KMS-11 (cell line): ENCODE results near the gene UGT1A10.

Source experiments
- H2AFZ ChIP-seq: fragments of 200-600 bp; sonication (generic); 2 replicates; pipeline ENCODE4 v1.6.1; 2016; ENCODE audit warnings: antibody characterized with exemption, mixed run types, low read depth
- H3K27ac ChIP-seq: fragments of 200-600 bp; sonication (generic); 2 replicates; pipeline ENCODE4 v1.6.1; 2016; ENCODE audit warnings: mild to moderate bottlenecking, mixed run types
- H3K27me3 ChIP-seq: fragments of 200-600 bp; sonication (generic); 2 replicates; pipeline ENCODE4 v1.6.1; 2017; ENCODE audit warnings: mild to moderate bottlenecking, low read depth, mixed run types, moderate library complexity; ENCODE audit not compliant: insufficient read depth
- H3K36me3 ChIP-seq: fragments of 200-600 bp; sonication (generic); 2 replicates; pipeline ENCODE4 v1.6.1; 2017; ENCODE audit warnings: mild to moderate bottlenecking, mixed run types; ENCODE audit not compliant: insufficient read depth
- H3K4me1 ChIP-seq: fragments of 200-600 bp; sonication (generic); 2 replicates; pipeline ENCODE4 v1.6.1; 2016; ENCODE audit warnings: mild to moderate bottlenecking, low read depth, mixed run types; ENCODE audit not compliant: poor library complexity, severe bottlenecking
- H3K4me2 ChIP-seq: fragments of 200-600 bp; sonication (generic); 2 replicates; pipeline ENCODE4 v1.7.0; 2016; ENCODE audit warnings: mild to moderate bottlenecking, mixed run types
- H3K4me3 ChIP-seq: fragments of 200-600 bp; sonication (generic); IDR thresholded peaks from 2 replicates; pipeline ENCODE4 v1.6.1; 2017; ENCODE audit warnings: low read depth, low read length, mixed read lengths; ENCODE audit not compliant: insufficient read depth
- H3K79me2 ChIP-seq: fragments of 200-600 bp; sonication (generic); 2 replicates; pipeline ENCODE4 v1.6.1; 2016; ENCODE audit warnings: low read depth, mixed run types; ENCODE audit not compliant: insufficient read depth
- H3K9ac ChIP-seq: fragments of 200-600 bp; sonication (generic); 2 replicates; pipeline ENCODE4 v1.6.1; 2016; ENCODE audit warnings: mild to moderate bottlenecking, mixed run types
- H4K20me1 ChIP-seq: fragments of 200-600 bp; sonication (generic); 2 replicates; pipeline ENCODE4 v1.6.1; 2016; ENCODE audit warnings: mild to moderate bottlenecking, mixed run types; ENCODE audit not compliant: insufficient read depth
- TF ChIP-seq, protein P1 (sequence below): fragments of 200-600 bp; sonication (generic); conservative IDR thresholded peaks from 2 replicates; pipeline ENCODE4 v1.6.1; 2017; ENCODE audit warnings: low read depth, mild to moderate bottlenecking, antibody characterized with exemption, low read length, moderate library complexity, mixed read lengths

Gene UGT1A10

DNA sequence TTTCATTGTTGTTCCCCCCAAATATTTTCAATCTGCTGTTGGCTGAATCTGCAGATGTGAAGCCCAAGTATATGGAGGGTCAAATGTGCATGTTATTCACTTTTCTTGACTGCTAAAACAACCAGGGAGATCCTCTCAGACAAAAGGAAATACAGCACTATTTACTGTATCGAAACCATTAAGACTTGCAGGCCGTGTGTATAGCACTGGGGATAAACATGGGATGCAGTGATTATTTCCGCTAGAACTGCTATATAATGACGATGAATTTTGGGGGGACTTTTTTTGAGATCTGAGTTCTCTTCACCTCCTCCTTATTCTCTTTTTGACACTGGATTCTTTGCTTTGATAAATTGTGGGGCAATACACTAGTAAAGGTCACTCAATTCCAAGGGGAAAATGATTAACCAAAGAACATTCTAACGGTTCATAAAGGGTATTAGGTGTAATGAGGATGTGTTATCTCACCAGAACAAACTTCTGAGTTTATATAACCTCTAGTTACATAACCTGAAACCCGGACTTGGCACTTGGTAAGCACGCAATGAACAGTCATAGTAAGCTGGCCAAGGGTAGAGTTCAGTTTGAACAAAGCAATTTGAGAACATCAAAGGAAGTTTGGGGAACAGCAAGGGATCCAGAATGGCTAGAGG lies 120.3 kb downstream of the UGT1A10 start:
- no peak overlapping the region for H3K4me3 ChIP-seq
- H3K9ac ChIP-seq, result no peak overlapping the region
- H3K4me2 ChIP-seq, result no peak overlapping the region
- H3K36me3 ChIP-seq, result no peaks in the 10 kb centered on the region
- no peak overlapping the region for H2AFZ ChIP-seq
- no peaks in the 10 kb centered on the region for H3K27me3 ChIP-seq
- H3K79me2 ChIP-seq, result no peaks in the 10 kb centered on the region
- H4K20me1 ChIP-seq, result no peaks in the 10 kb centered on the region
- no peak overlapping the region for H3K27ac ChIP-seq
- TF ChIP-seq, protein P1, sequence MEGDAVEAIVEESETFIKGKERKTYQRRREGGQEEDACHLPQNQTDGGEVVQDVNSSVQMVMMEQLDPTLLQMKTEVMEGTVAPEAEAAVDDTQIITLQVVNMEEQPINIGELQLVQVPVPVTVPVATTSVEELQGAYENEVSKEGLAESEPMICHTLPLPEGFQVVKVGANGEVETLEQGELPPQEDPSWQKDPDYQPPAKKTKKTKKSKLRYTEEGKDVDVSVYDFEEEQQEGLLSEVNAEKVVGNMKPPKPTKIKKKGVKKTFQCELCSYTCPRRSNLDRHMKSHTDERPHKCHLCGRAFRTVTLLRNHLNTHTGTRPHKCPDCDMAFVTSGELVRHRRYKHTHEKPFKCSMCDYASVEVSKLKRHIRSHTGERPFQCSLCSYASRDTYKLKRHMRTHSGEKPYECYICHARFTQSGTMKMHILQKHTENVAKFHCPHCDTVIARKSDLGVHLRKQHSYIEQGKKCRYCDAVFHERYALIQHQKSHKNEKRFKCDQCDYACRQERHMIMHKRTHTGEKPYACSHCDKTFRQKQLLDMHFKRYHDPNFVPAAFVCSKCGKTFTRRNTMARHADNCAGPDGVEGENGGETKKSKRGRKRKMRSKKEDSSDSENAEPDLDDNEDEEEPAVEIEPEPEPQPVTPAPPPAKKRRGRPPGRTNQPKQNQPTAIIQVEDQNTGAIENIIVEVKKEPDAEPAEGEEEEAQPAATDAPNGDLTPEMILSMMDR, result no peak
- H3K4me1 ChIP-seq, result no peaks in the 10 kb centered on the region

DNA sequence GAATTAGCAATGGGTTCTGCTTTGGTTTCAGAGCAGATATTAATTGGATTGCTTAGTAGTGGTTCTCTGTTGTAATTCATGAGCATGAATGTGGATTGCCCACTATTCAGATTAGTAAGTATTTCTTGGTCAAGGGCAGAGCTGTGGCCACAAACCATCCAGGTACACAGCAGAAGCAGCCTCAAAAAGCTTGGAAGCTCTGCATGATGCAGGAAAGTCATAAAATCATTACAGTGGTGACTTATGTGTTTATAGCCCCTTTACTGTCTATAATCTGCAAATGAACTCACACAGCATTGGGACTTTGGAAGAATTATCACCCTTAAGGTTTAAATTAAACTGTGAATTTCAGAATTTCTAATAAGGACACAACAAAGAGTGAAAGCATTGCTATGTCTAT lies 121.9 kb downstream of the UGT1A10 start:
- no peak overlapping the region for H2AFZ ChIP-seq
- H3K4me2 ChIP-seq, result no peak overlapping the region
- no peak overlapping the region for H3K9ac ChIP-seq
- TF ChIP-seq, protein P1, result no peak
- H4K20me1 ChIP-seq, result no peaks in the 10 kb centered on the region
- no peak overlapping the region for H3K4me3 ChIP-seq
- H3K36me3 ChIP-seq, result no peaks in the 10 kb centered on the region
- H3K27ac ChIP-seq, result no peak overlapping the region
- no peaks in the 10 kb centered on the region for H3K27me3 ChIP-seq
- no peaks in the 10 kb centered on the region for H3K79me2 ChIP-seq
- no peaks in the 10 kb centered on the region for H3K4me1 ChIP-seq

DNA sequence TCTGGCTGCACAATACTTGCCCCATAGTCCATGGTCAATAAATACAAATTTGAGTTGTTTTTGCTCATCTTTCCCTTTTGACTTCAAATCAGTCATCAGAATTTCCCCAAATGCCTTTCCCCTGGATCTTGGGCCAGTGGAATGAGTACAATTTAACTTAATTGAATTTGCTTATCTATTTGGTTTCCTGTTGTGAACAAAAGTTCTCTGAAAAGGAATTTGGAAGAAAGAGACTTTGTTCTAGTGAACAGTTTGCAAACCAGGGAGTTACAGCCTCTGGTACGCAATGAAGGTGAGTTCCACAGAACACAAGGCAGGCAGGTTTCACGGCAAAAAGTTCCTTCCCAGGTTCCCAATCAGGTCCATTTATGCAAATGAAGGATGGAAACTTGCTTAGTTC lies 122.6 kb downstream of the UGT1A10 start:
- Histone ChIP-seq H3K9ac (no peak overlapping the region), H3K27ac (no peak overlapping the region), H3K4me2 (no peak overlapping the region), H3K79me2 (no peaks in the 10 kb centered on the region), H3K4me3 (no peak overlapping the region), H3K4me1 (no peaks in the 10 kb centered on the region), H3K27me3 (no peaks in the 10 kb centered on the region), H2AFZ (no peak overlapping the region), H3K36me3 (no peaks in the 10 kb centered on the region), H4K20me1 (no peaks in the 10 kb centered on the region)
- TF ChIP-seq, protein P1, result no peak

DNA sequence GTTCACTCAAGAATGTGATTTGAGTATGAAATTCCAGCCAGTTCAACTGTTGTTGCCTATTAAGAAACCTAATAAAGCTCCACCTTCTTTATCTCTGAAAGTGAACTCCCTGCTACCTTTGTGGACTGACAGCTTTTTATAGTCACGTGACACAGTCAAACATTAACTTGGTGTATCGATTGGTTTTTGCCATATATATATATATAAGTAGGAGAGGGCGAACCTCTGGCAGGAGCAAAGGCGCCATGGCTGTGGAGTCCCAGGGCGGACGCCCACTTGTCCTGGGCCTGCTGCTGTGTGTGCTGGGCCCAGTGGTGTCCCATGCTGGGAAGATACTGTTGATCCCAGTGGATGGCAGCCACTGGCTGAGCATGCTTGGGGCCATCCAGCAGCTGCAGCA lies 123.8 kb downstream of the UGT1A10 start, which contains the start of gene UGT1A1:
UGT1A1 (plus strand) TSS at position 228 of the 400 bp plus-strand sequence; CDS start at position 246, 18 bp downstream.
- Histone ChIP-seq H3K4me2 (no peak within 1 kb of the TSS), H3K27me3 (no peaks in the 10 kb centered on the region)

More for the DNA sequence above, 123.8 kb downstream of the UGT1A10 start, which contains the start of gene UGT1A1:
- Histone ChIP-seq H3K4me3 (no peak within 1 kb of the TSS), H2AFZ (no peak within 1 kb of the TSS), H3K4me1 (no peaks in the 10 kb centered on the region), H3K79me2 (no peaks in the 10 kb centered on the region), H3K9ac (no peak within 1 kb of the TSS), H3K36me3 (no peaks in the 10 kb centered on the region), H3K27ac (no peak within 1 kb of the TSS), H4K20me1 (no peaks in the 10 kb centered on the region)
- TF ChIP-seq, protein P1, result no peak
